ENCODE data around the gene TSGA10.
A peak's percentile ranks its signal among the peaks of the same experiment; 100 is the strongest.

Gene TSGA10

DNA sequence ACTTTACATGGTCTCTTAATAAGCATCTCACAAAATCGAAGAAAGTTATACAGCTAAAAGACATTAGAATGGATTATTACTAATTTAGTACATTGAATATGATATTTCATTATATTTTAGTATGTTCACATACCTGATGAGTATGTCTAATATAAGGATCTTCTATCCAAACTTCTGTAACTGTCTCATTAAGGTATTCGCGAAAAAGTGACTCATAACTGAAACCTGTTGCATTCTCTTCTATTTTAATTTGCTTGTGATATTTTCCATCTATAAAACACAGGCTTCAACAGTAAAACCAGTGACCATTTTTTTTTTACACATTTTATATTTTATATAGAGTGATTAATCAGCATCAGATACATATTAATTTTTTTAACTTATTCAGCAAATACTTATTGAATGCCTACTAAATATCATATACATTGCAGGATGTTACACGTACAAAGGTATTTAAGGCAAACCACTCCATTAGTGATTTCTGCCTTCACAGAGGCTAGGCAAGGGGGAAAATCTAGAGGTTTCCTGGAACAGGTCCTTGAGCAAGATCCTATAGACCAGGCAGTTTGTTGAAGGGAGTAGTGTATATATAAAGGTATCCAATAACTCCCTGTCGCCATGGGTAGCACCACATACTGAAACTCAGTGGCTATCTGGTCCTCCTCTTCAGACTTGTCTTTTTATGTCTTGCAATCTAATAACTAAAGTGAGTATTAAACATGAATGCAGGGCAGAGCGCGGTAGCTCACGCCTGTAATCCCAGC lies 16.8 kb upstream of the TSGA10 start:
- H3K4me3 ChIP-seq (ENCODE audit: low read length) = no peak overlapping the region
- no peak for DNase-seq (ENCODE audit: low read depth)
- TF ChIP-seq, protein P1, sequence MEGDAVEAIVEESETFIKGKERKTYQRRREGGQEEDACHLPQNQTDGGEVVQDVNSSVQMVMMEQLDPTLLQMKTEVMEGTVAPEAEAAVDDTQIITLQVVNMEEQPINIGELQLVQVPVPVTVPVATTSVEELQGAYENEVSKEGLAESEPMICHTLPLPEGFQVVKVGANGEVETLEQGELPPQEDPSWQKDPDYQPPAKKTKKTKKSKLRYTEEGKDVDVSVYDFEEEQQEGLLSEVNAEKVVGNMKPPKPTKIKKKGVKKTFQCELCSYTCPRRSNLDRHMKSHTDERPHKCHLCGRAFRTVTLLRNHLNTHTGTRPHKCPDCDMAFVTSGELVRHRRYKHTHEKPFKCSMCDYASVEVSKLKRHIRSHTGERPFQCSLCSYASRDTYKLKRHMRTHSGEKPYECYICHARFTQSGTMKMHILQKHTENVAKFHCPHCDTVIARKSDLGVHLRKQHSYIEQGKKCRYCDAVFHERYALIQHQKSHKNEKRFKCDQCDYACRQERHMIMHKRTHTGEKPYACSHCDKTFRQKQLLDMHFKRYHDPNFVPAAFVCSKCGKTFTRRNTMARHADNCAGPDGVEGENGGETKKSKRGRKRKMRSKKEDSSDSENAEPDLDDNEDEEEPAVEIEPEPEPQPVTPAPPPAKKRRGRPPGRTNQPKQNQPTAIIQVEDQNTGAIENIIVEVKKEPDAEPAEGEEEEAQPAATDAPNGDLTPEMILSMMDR (conservative IDR thresholded peaks at IDR 0.05; ENCODE audit: low read depth, low read length) = no peak

DNA sequence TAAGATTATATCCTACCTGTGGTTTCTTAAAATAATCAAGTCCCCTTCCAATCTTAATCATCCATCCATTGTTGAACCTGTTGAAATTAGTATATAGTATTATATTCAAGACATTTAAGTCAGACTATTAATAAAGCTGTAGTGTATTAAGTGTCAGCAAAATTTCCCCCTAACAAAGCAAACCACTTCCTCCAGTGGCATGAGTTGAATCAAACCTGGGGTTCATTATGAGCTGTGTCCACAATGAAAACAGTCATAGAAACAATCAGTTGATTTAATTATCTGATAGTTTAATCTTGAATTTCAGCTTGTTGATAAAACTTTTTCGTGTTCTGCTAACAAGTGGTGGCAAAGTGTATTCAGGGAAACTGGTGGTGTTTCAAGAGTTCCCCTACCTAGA lies 14.8 kb upstream of the TSGA10 start:
- DNase-seq (ENCODE audit: low read depth) = no peak
- TF ChIP-seq, protein P1 (conservative IDR thresholded peaks at IDR 0.05; ENCODE audit: low read depth, low read length) = no peak

DNA sequence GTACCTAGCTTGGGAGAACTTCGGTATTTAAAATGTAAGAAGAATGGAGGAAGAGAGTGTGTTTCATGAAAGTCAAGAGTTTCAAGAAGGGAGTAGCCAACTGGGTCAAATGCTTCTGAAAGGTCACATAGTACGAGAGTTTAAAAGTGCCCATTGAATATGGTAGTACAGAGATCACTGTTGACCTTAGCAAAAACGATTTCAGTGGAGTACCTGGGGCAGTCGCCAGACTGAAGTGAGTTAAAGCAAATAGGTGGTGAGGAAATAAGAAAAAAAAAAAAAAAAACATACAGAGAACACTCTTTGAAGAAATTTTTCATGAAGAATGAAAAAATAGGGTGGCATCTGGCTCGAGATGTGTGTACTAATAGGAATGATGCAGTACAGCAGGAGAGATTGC lies 11.5 kb upstream of the TSGA10 start:
- H3K4me3 ChIP-seq (ENCODE audit: low read length) = no peak overlapping the region
- TF ChIP-seq, protein P1 (conservative IDR thresholded peaks at IDR 0.05; ENCODE audit: low read depth, low read length) = no peak
- DNase-seq (ENCODE audit: low read depth) = no peak

More for the DNA sequence above, 14.8 kb upstream of the TSGA10 start:
- H3K4me3 ChIP-seq (ENCODE audit: low read length) = no peak overlapping the region

DNA sequence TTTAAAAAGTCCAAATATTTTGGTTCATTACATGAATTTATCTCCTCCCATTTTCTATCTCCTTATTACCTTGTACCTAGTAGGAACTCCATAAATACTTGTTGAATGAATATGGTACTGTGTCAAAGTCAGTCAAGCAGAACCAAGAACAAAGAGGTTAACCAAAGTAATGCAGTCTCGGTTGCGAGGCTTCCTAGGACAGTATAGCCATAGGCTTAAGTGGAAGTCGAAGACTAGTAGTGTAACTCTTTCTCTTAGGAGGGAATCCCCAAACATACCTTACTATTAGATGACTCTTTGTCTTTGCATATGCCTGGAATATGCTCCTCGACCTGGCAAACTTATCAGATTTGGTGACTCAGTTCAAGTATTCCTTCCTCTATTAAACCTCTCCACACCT lies 4.9 kb upstream of the TSGA10 start:
- TF ChIP-seq, protein P1 (conservative IDR thresholded peaks at IDR 0.05; ENCODE audit: low read depth, low read length) = no peak
- no peak for DNase-seq (ENCODE audit: low read depth)
- H3K4me3 ChIP-seq (ENCODE audit: low read length) = no peak overlapping the region

DNA sequence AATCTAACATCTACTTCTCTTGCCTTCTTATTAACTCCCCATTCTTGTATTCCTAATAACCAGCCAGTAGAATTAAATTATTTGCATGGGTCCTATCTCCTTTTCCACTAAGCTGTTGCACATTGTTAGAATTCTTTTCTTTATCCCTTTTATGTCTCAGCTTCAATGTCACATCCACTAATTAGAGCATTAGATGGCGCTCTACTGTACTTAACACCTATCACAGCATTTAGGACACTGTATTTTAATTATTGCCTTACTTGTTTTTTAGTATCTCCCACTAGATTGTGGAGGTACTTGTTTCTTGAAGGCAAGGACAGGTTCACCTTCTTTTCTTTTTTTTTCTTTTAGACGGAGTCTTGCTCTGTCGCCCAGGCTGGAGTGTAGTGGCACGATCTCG lies 3.9 kb upstream of the TSGA10 start:
- DNase-seq (ENCODE audit: low read depth) = no peak
- TF ChIP-seq, protein P1 (conservative IDR thresholded peaks at IDR 0.05; ENCODE audit: low read depth, low read length) = no peak
- no peak overlapping the region for H3K4me3 ChIP-seq (ENCODE audit: low read length)

DNA sequence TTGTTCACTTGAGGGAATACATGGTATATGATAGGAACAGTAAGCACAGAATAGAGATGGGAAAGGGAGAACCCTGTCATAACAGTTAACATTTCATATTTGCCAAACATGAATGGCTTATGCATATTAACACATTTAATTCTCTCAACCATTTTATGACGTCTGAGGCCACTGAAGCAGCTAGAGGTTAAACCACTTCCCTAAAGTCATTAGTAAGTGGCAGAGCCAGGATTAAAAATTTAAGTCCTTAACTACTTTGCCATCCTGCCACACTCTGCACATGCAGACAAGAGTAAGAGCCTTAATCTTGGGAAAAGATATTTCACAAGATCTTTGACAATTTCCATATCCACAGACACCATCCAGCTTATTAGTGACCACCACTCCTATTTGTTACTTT lies 2.1 kb upstream of the TSGA10 start:
- TF ChIP-seq, protein P1 (conservative IDR thresholded peaks at IDR 0.05; ENCODE audit: low read depth, low read length) = no peak
- DNase-seq (ENCODE audit: low read depth) = no peak
- H3K4me3 ChIP-seq (ENCODE audit: low read length) = no peak overlapping the region

DNA sequence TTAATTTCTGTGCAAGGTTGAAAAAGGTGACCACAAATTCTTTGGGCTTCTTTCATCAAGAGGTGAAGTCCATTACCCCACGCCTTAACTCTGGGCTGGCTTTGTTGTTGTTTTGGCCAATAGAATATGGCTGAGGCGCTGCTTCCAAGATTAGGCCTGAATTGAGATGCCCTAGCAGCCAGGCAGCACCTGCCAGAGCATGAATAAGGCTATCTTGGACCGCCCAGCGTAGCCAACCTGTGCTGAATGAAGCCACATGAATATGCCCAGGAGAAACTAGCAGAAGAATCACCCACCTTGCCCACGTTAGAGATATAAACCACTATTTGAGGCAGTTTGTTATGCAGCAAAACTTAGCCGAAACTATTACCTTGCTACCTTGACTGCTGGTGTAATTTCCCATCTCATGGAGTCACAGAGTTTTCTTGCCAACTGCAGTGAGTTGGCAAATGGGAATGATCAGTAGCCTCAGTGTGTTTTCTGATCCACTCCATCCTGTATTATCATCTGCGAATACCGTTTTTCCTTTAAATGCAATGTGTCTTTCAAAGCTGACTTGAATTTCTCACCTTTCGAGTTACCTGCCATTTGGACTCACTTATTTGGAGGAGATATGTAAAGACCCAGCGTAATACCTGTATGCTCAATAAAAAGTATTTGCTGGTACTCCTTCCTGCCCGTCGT lies 679 bp downstream of the TSGA10 start:
- TF ChIP-seq, protein P1 (conservative IDR thresholded peaks at IDR 0.05; ENCODE audit: low read depth, low read length) = no peak
- peak overlapping the region; percentile 87 for H3K4me3 ChIP-seq (ENCODE audit: low read length)
- no peak for DNase-seq (ENCODE audit: low read depth)

Measured in retinal pigment epithelial cell (primary cell).